Smooth muscle cell of the brain vasculature (primary cell): ENCODE data around the gene ATP6AP1.

Experiments used
- DNase-seq: peaks from one replicate; pipeline ENCODE4 v3.0.0-alpha.2; 2012; ENCODE audit warnings: low read depth, low spot score

ATP6AP1 gene

GRCh38 chrX:154444755-154445246 lies 16.3 kb downstream of the ATP6AP1 start:
- no peak for DNase-seq

- no peak for DNase-seq
These were observed 17.3 kb downstream of the ATP6AP1 start for GRCh38 chrX:154445776-154446175.

- no peak for DNase-seq
These were observed 18.0 kb downstream of the ATP6AP1 start for GRCh38 chrX:154446430-154446829.

- no peak for DNase-seq
These were observed 20.0 kb downstream of the ATP6AP1 start for GRCh38 chrX:154448484-154448883.

GRCh38 chrX:154449618-154450017 lies 21.1 kb downstream of the ATP6AP1 start:
- no peak for DNase-seq

GRCh38 chrX:154450312-154450711 lies 21.8 kb downstream of the ATP6AP1 start:
- DNase-seq: no peak

GRCh38 chrX:154452823-154453222 lies 24.3 kb downstream of the ATP6AP1 start:
- no peak for DNase-seq

- DNase-seq: no peak
These were observed 29.1 kb downstream of the ATP6AP1 start for GRCh38 chrX:154457491-154458115.

- no peak for DNase-seq
These were observed 29.9 kb downstream of the ATP6AP1 start, which contains the start of gene PLXNA3 for GRCh38 chrX:154458116-154458953. Gene PLXNA3, plus strand, starts transcription at chrX:154458281. Its CDS starts 1,903 bp downstream, at chrX:154460184.

- no peak for DNase-seq
These were observed 30.7 kb downstream of the ATP6AP1 start for GRCh38 chrX:154458954-154459778.

- no peak for DNase-seq
These were observed 31.4 kb downstream of the ATP6AP1 start for GRCh38 chrX:154459832-154460231.

GRCh38 chrX:154460326-154460725 lies 31.8 kb downstream of the ATP6AP1 start:
- DNase-seq: no peak

- no peak for DNase-seq
These were observed 33.9 kb downstream of the ATP6AP1 start for GRCh38 chrX:154462396-154462795.

GRCh38 chrX:154463611-154464220 lies 35.2 kb downstream of the ATP6AP1 start:
- DNase-seq: no peak

GRCh38 chrX:154464806-154465365 lies 36.4 kb downstream of the ATP6AP1 start:
- DNase-seq: no peak

GRCh38 chrX:154465601-154466000 lies 37.1 kb downstream of the ATP6AP1 start:
- DNase-seq: no peak

GRCh38 chrX:154466036-154466435 lies 37.6 kb downstream of the ATP6AP1 start:
- DNase-seq: no peak

- no peak for DNase-seq
These were observed 38.4 kb downstream of the ATP6AP1 start for GRCh38 chrX:154466907-154467306.

- DNase-seq: no peak
These were observed 39.1 kb downstream of the ATP6AP1 start for GRCh38 chrX:154467556-154467955.

- DNase-seq: no peak
These were observed 39.7 kb downstream of the ATP6AP1 start for GRCh38 chrX:154468217-154468616.

- DNase-seq: no peak
These were observed 40.6 kb downstream of the ATP6AP1 start for GRCh38 chrX:154469114-154469513.
